ENCODE measurements around the gene DENND4B. TPM values are rescaled to one million over a fixed set of nuclear protein-coding genes. Genes with fewer than 3 reads are reported as not detected.

Gene DENND4B
- polyA plus RNA-seq, 1 of the 3 experiments (the other 2 are of a cell fraction): 29.6 TPM

DNA sequence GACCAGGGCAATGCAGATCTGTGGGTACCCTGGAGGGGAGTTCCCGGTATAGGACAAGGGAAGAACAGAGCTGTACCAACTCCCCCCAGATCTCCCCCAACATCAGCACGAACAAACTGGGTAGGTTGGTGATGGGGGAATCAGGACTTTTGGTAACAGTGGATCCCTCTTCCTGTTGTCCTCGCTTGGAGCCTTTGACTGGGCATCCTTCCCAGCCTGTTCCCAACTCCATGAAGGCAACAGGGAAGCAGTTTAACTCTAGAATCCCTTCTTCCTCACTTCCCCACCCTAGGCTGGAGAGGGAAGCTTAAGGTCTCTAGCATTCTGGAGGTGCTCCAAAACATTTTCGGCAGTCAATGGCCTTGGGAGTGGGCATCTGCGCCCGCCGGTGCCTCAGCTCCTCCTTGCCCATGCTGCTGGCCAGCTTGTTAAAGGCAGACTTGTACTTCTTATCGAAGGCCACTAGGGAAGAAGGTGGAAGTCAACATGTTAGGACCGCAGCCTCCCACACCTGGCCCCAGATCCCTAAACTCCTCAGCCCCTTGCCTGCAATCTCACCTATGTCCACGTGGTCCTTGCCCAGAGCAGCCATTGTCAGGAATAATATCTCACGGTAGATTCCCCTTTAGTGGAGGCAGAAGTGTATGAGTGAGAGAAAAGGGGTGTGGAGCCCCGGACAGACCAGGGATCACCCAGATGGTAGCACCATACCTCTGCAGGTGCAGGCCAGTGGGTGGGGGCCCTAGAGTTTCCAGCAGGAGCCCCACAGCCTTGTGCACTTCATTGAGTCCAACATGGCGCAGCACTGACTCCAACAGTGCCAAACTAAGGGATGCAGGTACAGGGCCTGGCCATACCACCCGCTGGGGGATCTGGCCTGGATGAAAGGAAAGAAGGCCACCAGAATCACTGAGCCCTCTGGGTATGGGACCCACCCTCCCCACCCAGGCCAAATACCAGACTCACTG lies 16.3 kb downstream of the DENND4B start:
- Histone ChIP-seq H3K9me2 (no peaks in the 10 kb centered on the region), H3K4me3 (ENCODE audit: low read depth in 2 of 2, low read length in 1 of 2) (no peak overlapping the region), H3K36me3 (replicated peaks in 1 of 2; ENCODE audit: control insufficient read depth in 1 of 2, insufficient read depth in 2 of 2, low read length in 1 of 2) (peaks cover 0 to 33% of the 10 kb centered on the region in 2 experiments), H4K20me1 (ENCODE audit: insufficient read depth) (no peaks in the 10 kb centered on the region), H3K9me3 (no peaks in the 10 kb centered on the region), H3K4me2 (no peak overlapping the region), H3K4me1 (ENCODE audit: control insufficient read depth in 1 of 2, insufficient read depth in 2 of 2, low read depth in 1 of 2, low read length in 1 of 2) (peaks cover 0 to 21% of the 10 kb centered on the region in 2 experiments; a peak in 1 of 4 replicates), H3K27me3 (ENCODE audit: insufficient read depth) (no peaks in the 10 kb centered on the region), H3K9ac (no peak overlapping the region), H2AFZ (ENCODE audit: low read depth) (no peak overlapping the region), H3F3A (replicated peaks; ENCODE audit: insufficient read depth) (peaks cover 14% of the 10 kb centered on the region), H3K79me2 (ENCODE audit: insufficient read depth) (no peaks in the 10 kb centered on the region), H3K27ac (ENCODE audit: low read depth in 2 of 2, low read length in 1 of 2) (peak overlapping the region in 1 of 2 experiments; percentile 88; a peak in 2 of 4 replicates)
- peak; percentile 24 for DNase-seq
- 90% methylated on average over 12 of the region's 14 CpGs for WGBS (ENCODE audit: low lambda C conversion rate)
- POLR2A ChIA-PET: interaction anchor here (0.9 kb wide), 1 partner anchor 64 kb away, joined by 3 read pairs; no protein-coding TSS in a partner anchor
- TF ChIP-seq, protein P1, sequence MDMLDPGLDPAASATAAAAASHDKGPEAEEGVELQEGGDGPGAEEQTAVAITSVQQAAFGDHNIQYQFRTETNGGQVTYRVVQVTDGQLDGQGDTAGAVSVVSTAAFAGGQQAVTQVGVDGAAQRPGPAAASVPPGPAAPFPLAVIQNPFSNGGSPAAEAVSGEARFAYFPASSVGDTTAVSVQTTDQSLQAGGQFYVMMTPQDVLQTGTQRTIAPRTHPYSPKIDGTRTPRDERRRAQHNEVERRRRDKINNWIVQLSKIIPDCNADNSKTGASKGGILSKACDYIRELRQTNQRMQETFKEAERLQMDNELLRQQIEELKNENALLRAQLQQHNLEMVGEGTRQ (IDR thresholded peaks at IDR 0.05; ENCODE audit: borderline replicate concordance, low read depth, low read length): no peak
- TF ChIP-seq TEAD4 (IDR thresholded peaks at IDR 0.05; ENCODE audit: borderline replicate concordance, insufficient read depth) (no peak), NRF1 (IDR thresholded peaks at IDR 0.05; ENCODE audit: low read depth, low read length) (no peak), GABPA (IDR thresholded peaks at IDR 0.05; ENCODE audit: low read depth) (no peak), EP300 (IDR thresholded peaks at IDR 0.05; ENCODE audit: borderline replicate concordance in 1 of 2, low read depth in 1 of 2, low read length in 1 of 2) (no peak), RCOR1 (IDR thresholded peaks at IDR 0.05; ENCODE audit: low read length) (no peak), FOXJ3 (CRISPR knock-in tag; IDR thresholded peaks at IDR 0.05) (no peak), CHD2 (IDR thresholded peaks at IDR 0.05; ENCODE audit: low read length, partially characterized antibody) (no peak), SMC3 (IDR thresholded peaks at IDR 0.05; ENCODE audit: low read depth, low read length) (no peak), ELF1 (IDR thresholded peaks at IDR 0.05) (no peak), RFX5 (IDR thresholded peaks at IDR 0.05; ENCODE audit: low read length) (no peak), SIN3A (IDR thresholded peaks at IDR 0.05; ENCODE audit: borderline replicate concordance, low read depth, low read length) (no peak)
- CTCF ChIA-PET: interaction anchor here (0.6 to 3.1 kb wide), 10 partner anchors 10 to 133 kb away, joined by 3 to 46 read pairs (median 4); partner anchors contain the start of genes DENND4B and RAB13

- CTCF ChIA-PET: interaction anchor here (1.1 to 3.1 kb wide), 6 partner anchors 11 to 132 kb away, joined by 3 to 46 read pairs (median 8); partner anchors contain the start of genes DENND4B and RAB13
- no peak overlapping the region for H3K9ac ChIP-seq
- POLR2A ChIA-PET: interaction anchor here (0.9 to 1.3 kb wide), 3 partner anchors 8 to 63 kb away, joined by 3 to 5 read pairs (median 4); partner anchors contain the start of gene CREB3L4
- TF ChIP-seq SIN3A (IDR thresholded peaks at IDR 0.05; ENCODE audit: borderline replicate concordance, low read depth, low read length): no peak
- TF ChIP-seq, protein P2, sequence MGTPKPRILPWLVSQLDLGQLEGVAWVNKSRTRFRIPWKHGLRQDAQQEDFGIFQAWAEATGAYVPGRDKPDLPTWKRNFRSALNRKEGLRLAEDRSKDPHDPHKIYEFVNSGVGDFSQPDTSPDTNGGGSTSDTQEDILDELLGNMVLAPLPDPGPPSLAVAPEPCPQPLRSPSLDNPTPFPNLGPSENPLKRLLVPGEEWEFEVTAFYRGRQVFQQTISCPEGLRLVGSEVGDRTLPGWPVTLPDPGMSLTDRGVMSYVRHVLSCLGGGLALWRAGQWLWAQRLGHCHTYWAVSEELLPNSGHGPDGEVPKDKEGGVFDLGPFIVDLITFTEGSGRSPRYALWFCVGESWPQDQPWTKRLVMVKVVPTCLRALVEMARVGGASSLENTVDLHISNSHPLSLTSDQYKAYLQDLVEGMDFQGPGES (IDR thresholded peaks at IDR 0.05; ENCODE audit: low read depth, low read length): no peak
- TF ChIP-seq GABPA (IDR thresholded peaks at IDR 0.05; ENCODE audit: low read depth): no peak
- no peak for TF ChIP-seq NRF1 (IDR thresholded peaks at IDR 0.05; ENCODE audit: low read depth, low read length)
- TF ChIP-seq MEF2A (IDR thresholded peaks at IDR 0.05; ENCODE audit: borderline replicate concordance, low read depth): no peak
- no peak for TF ChIP-seq REST (IDR thresholded peaks at IDR 0.05; ENCODE audit: low read depth, low read length)
- no peak for TF ChIP-seq FOXJ3 (CRISPR knock-in tag; IDR thresholded peaks at IDR 0.05)
- TF ChIP-seq EZH2phosphoT487 (IDR thresholded peaks at IDR 0.05; ENCODE audit: borderline replicate concordance, low read depth): no peak
- no peak for TF ChIP-seq GATA2 (CRISPR knock-in tag; IDR thresholded peaks at IDR 0.05)
Observed at GRCh38 chr1:153929426-153929825, 17.1 kb downstream of the DENND4B start.

More at GRCh38 chr1:153929426-153929825, 17.1 kb downstream of the DENND4B start:
- H3K27me3 ChIP-seq (ENCODE audit: insufficient read depth): no peaks in the 10 kb centered on the region
- DNase-seq: peak; percentile 10
- peaks cover 14% of the 10 kb centered on the region for H3F3A ChIP-seq (replicated peaks; ENCODE audit: insufficient read depth)
- H3K4me3 ChIP-seq (ENCODE audit: low read depth in 2 of 2, low read length in 1 of 2): no peak overlapping the region
- no peak overlapping the region for H3K4me2 ChIP-seq
- peak overlapping the region in 1 of 2 experiments; percentile 88; a peak in 2 of 4 replicates for H3K27ac ChIP-seq (ENCODE audit: low read depth in 2 of 2, low read length in 1 of 2)
- H3K9me2 ChIP-seq: no peaks in the 10 kb centered on the region
- peaks cover under 1% of the 10 kb centered on the region; the same call in 1 of the 2 replicates for H3K79me2 ChIP-seq (ENCODE audit: insufficient read depth)
- H3K4me1 ChIP-seq (ENCODE audit: control insufficient read depth in 1 of 2, insufficient read depth in 2 of 2, low read depth in 1 of 2, low read length in 1 of 2): peaks cover 0 to 21% of the 10 kb centered on the region in 2 experiments; a peak in 1 of 4 replicates
- peaks cover 0 to 28% of the 10 kb centered on the region in 2 experiments for H3K36me3 ChIP-seq (replicated peaks in 1 of 2; ENCODE audit: control insufficient read depth in 1 of 2, insufficient read depth in 2 of 2, low read length in 1 of 2)
- H2AFZ ChIP-seq (ENCODE audit: low read depth): no peak overlapping the region
- no peaks in the 10 kb centered on the region for H4K20me1 ChIP-seq (ENCODE audit: insufficient read depth)
- 84% methylated on average over 5 of the region's 5 CpGs for WGBS (ENCODE audit: low lambda C conversion rate)
- H3K9me3 ChIP-seq: no peaks in the 10 kb centered on the region

All from SK-N-SH (cell line).